ENCODE measurements around the gene KCNC1. TPM values are rescaled to one million over a fixed set of nuclear protein-coding genes. Genes with fewer than 3 reads are reported as not detected.

The KCNC1 gene
- total RNA-seq, 3 donors from 2014 or later: 0.29 to 0.66 (median 0.34) TPM

DNA sequence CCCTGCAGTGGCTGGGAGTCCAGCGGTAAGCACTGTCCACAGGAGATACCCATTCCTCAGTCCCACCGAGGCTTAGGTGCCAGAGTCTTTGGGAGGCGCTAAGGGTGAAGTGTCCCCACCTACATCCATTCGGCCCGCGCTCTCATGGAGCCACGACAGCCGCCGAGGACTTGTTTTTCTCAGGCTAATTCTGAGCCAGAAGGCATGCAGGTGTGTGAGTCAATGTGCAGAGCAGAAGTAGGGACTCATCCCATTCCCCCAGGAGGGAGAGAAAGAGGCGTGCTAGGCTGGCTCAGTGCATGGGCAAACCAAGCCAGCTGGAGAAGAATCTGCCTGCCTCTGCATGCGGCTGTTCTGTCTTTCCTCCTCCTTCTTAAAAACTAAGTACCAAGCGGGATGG, 46.6 kb downstream of the KCNC1 start:
- Histone ChIP-seq H3K4me3 (no peak overlapping the region), H3K36me3 (ENCODE audit: low read depth) (no peaks in the 10 kb centered on the region), H3K9me3 (no peaks in the 10 kb centered on the region), H3K4me1 (ENCODE audit: low read depth) (no peaks in the 10 kb centered on the region)
- ATAC-seq (no peak), DNase-seq (no peak)
- TF ChIP-seq, protein P1, sequence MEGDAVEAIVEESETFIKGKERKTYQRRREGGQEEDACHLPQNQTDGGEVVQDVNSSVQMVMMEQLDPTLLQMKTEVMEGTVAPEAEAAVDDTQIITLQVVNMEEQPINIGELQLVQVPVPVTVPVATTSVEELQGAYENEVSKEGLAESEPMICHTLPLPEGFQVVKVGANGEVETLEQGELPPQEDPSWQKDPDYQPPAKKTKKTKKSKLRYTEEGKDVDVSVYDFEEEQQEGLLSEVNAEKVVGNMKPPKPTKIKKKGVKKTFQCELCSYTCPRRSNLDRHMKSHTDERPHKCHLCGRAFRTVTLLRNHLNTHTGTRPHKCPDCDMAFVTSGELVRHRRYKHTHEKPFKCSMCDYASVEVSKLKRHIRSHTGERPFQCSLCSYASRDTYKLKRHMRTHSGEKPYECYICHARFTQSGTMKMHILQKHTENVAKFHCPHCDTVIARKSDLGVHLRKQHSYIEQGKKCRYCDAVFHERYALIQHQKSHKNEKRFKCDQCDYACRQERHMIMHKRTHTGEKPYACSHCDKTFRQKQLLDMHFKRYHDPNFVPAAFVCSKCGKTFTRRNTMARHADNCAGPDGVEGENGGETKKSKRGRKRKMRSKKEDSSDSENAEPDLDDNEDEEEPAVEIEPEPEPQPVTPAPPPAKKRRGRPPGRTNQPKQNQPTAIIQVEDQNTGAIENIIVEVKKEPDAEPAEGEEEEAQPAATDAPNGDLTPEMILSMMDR (IDR thresholded peaks at IDR 0.05): no peak
- intact Hi-C loops (cut with DNase I, micrococcal nuclease): no loop called here

DNA sequence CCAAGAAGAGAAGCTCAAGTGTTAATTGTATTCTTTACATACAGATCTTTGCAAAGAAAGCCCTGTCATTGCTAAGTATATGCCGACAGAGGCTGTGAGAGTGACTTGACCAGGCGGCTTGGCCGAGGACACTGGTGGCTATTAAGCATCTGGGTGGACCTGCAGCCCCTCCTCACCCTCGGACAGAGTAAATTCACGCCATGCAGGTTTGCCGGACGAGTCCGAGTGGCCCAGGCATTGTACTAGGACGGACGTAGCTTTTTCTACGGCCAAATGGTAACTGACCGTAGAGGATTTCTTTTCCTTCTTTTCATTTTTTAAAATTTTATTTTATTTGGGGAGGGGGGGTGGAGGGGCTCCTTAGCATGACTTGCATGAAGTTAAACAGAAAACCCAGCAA, 47.0 kb downstream of the KCNC1 start:
- no peak overlapping the region for H3K4me3 ChIP-seq
- TF ChIP-seq, protein P1 (IDR thresholded peaks at IDR 0.05): no peak
- no peaks in the 10 kb centered on the region for H3K4me1 ChIP-seq (ENCODE audit: low read depth)
- no peaks in the 10 kb centered on the region for H3K36me3 ChIP-seq (ENCODE audit: low read depth)
- intact Hi-C loops (cut with DNase I, micrococcal nuclease): no loop called here
- ATAC-seq (no peak), DNase-seq (no peak)
- no peaks in the 10 kb centered on the region for H3K9me3 ChIP-seq

DNA sequence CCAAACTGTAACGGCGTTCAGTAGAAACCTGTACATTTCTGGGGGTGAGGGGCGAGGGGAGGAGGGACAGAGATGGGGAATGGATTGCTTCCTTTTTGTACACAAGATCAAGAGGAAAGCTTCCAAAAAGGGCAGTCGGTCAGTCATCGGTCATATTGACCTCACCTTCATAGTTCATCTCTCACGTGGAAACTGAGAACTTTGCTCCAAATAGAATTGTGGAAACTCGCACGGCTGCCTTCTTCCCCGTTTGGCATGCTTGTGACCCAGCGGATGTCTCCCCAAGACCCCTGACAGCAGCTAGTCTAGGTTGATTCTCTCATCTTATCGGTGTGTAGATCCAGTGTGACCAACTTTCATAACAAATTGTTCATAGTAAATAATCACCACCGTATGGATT, 47.6 kb downstream of the KCNC1 start:
- ATAC-seq: no peak
- H3K4me1 ChIP-seq (ENCODE audit: low read depth): no peaks in the 10 kb centered on the region

DNA sequence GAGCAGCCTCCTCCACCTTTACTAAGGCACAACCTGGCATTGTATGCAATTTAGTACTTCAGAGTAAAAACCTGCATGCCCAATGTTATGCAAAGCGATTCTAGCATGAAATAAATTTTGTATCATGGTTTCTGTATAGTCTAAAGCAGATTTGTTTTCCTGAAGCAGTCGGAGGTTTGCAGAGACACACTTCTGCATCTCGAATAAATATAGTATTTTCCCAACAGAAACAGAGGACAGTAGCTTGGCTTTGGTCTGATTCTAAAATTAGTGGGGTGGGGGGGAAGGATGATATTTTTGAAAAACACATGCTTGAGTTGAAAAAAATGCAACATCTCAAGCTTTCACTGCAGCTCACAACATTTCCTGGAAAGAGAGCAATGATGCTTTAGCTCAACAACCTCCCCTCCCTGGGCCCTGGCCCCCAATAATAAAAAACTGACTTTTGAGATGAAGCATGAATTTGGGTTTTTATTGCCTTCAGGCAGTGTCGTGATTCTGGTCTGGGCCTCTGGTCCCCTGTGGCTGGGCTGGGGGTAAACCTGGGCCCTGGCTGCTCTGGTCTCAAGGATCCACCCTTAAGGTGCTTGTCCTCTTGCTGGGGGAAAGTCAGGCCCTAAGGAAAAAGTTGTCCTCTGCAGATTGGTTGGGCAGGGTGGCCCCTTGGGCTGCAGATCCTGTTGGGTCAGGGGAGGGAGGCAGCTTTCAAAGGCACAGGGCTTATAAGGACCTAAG, 48.2 kb downstream of the KCNC1 start:
- Histone ChIP-seq H3K9me3 (no peaks in the 10 kb centered on the region), H3K36me3 (ENCODE audit: low read depth) (no peaks in the 10 kb centered on the region), H3K4me1 (ENCODE audit: low read depth) (no peaks in the 10 kb centered on the region), H3K4me3 (no peak overlapping the region)
- TF ChIP-seq, protein P1 (IDR thresholded peaks at IDR 0.05): no peak
- ATAC-seq (no peak), DNase-seq (no peak)
- intact Hi-C loops (cut with DNase I, micrococcal nuclease): no loop called here

More for the DNA sequence above, 47.6 kb downstream of the KCNC1 start:
- TF ChIP-seq, protein P1 (IDR thresholded peaks at IDR 0.05): no peak
- no peak for DNase-seq
- H3K36me3 ChIP-seq (ENCODE audit: low read depth): no peaks in the 10 kb centered on the region
- intact Hi-C loops (cut with DNase I, micrococcal nuclease): no loop called here
- H3K4me3 ChIP-seq: no peak overlapping the region
- H3K9me3 ChIP-seq: no peaks in the 10 kb centered on the region

DNA sequence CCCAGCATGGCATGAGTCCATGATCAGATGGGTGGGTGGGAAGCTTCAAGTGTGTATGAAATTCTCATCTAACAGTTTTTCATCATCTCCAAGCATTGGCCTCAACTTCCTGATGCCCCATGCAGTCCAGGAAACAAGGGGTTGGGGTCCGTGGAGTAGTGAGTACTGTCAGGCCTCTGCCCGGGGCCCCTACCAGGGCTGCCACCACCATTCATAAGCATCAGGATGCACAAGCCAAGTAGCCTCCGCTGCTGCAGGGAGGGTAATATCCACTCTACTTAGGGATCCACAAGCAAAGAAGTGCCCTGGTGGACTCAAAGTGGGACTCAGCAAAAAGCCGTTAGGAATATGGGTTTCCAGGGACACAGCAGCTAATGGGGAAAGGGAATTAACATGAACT, 49.3 kb downstream of the KCNC1 start:
- Histone ChIP-seq H3K4me3 (no peak overlapping the region), H3K36me3 (ENCODE audit: low read depth) (no peaks in the 10 kb centered on the region), H3K9me3 (no peaks in the 10 kb centered on the region), H3K4me1 (ENCODE audit: low read depth) (no peaks in the 10 kb centered on the region)
- DNase-seq (no peak), ATAC-seq (no peak)
- intact Hi-C loops (cut with DNase I, micrococcal nuclease): no loop called here
- TF ChIP-seq, protein P1 (IDR thresholded peaks at IDR 0.05): no peak
